H9 (cell line): ENCODE data around the gene NDUFB1. TPM values are rescaled to one million over a fixed set of nuclear protein-coding genes. Genes with fewer than 3 reads are reported as not detected.

Experiments
- DNase-seq: peaks from one replicate; pipeline ENCODE4 v3.0.0-alpha.2; 2017
- H2AFZ ChIP-seq: one replicate; pipeline ENCODE4 v1.6.1; 2013; ENCODE audit warnings: mild to moderate bottlenecking, low read length, control low read depth, moderate library complexity
- H2AK5ac ChIP-seq: 2 replicates; pipeline ENCODE4 v1.6.1; 2013; ENCODE audit warnings: low read length, control low read depth, mixed read lengths; ENCODE audit not compliant: insufficient read length
- H2BK120ac ChIP-seq: one replicate; pipeline ENCODE4 v1.6.1; 2013; ENCODE audit warnings: low read depth, mild to moderate bottlenecking, low read length, control low read depth, inconsistent platforms; ENCODE audit not compliant: poor library complexity, severe bottlenecking
- H2BK12ac ChIP-seq: 2 replicates; pipeline ENCODE4 v1.6.1; 2013; ENCODE audit warnings: low read length, control low read depth, mixed read lengths, low read depth; ENCODE audit not compliant: insufficient read length
- H2BK15ac ChIP-seq: 2 replicates; pipeline ENCODE4 v1.6.1; 2013; ENCODE audit warnings: low read depth, low read length, control low read depth
- H2BK20ac ChIP-seq: one replicate; pipeline ENCODE4 v1.6.1; 2013; ENCODE audit warnings: low read depth, mild to moderate bottlenecking, low read length, control low read depth, inconsistent platforms; ENCODE audit not compliant: poor library complexity, severe bottlenecking
- H2BK5ac ChIP-seq: 2 replicates; pipeline ENCODE4 v1.6.1; 2013; ENCODE audit warnings: low read length, control low read depth, mixed read lengths; ENCODE audit not compliant: insufficient read length
- H3K14ac ChIP-seq: 2 replicates; pipeline ENCODE4 v1.6.1; 2013; ENCODE audit warnings: low read length, control low read depth; ENCODE audit not compliant: insufficient read depth
- H3K18ac ChIP-seq: 2 replicates; pipeline ENCODE4 v1.6.1; 2013; ENCODE audit warnings: low read depth, mild to moderate bottlenecking, mixed read lengths, low read length, control low read depth; ENCODE audit not compliant: insufficient read length
- H3K23ac ChIP-seq: 2 replicates; pipeline ENCODE4 v1.6.1; 2013; ENCODE audit warnings: low read length, control low read depth, mixed read lengths, low read depth; ENCODE audit not compliant: insufficient read length
- H3K23me2 ChIP-seq: 2 replicates; pipeline ENCODE4 v1.6.1; 2013; ENCODE audit warnings: low read depth, mild to moderate bottlenecking, mixed read lengths, low read length, control low read depth; ENCODE audit not compliant: insufficient read length, poor library complexity, severe bottlenecking
- H3K27ac ChIP-seq: 2 replicates; pipeline ENCODE4 v1.5.1; 2013; ENCODE audit warnings: low read length, control low read depth, mixed read lengths, low read depth; ENCODE audit not compliant: insufficient read length
- H3K27me3 ChIP-seq: 2 replicates; pipeline ENCODE4 v1.6.1; 2013; ENCODE audit warnings: low read length, control low read depth, inconsistent platforms; ENCODE audit not compliant: insufficient read depth
- H3K4ac ChIP-seq: 2 replicates; pipeline ENCODE4 v1.6.1; 2013; ENCODE audit warnings: low read depth, mild to moderate bottlenecking, control low read depth, inconsistent platforms, low read length, moderate library complexity
- H3K4me1 ChIP-seq: 2 replicates; pipeline ENCODE4 v1.6.1; 2013; ENCODE audit warnings: low read length, control low read depth, inconsistent platforms; ENCODE audit not compliant: insufficient read depth
- H3K4me2 ChIP-seq: 2 replicates; pipeline ENCODE4 v1.6.1; 2013; ENCODE audit warnings: low read length, control low read depth, mixed read lengths; ENCODE audit not compliant: insufficient read length, insufficient read depth
- H3K56ac ChIP-seq: 2 replicates; pipeline ENCODE4 v1.6.1; 2013; ENCODE audit warnings: low read depth, mild to moderate bottlenecking, mixed read lengths, low read length, control low read depth; ENCODE audit not compliant: insufficient read length
- H3K79me1 ChIP-seq: 2 replicates; pipeline ENCODE4 v1.6.1; 2013; ENCODE audit warnings: low read depth, mild to moderate bottlenecking, moderate library complexity, low read length, control low read depth, inconsistent platforms; ENCODE audit not compliant: insufficient read depth, poor library complexity, severe bottlenecking
- H3K79me2 ChIP-seq: 2 replicates; pipeline ENCODE4 v1.6.1; 2013; ENCODE audit warnings: low read length, control low read depth, inconsistent platforms; ENCODE audit not compliant: insufficient read depth
- H3K9ac ChIP-seq: 2 replicates; pipeline ENCODE4 v1.6.1; 2013; ENCODE audit warnings: low read length, control low read depth, mixed read lengths; ENCODE audit not compliant: insufficient read length; ENCODE audit errors: extremely low read depth
- H3K9me3 ChIP-seq: one replicate; pipeline ENCODE4 v1.6.1; 2013; ENCODE audit warnings: low read depth, low read length, inconsistent platforms; ENCODE audit not compliant: control insufficient read depth
- H3T11ph ChIP-seq: one replicate; pipeline ENCODE4 v1.6.1; 2013; ENCODE audit warnings: mild to moderate bottlenecking, low read length, control low read depth, inconsistent platforms
- H4K20me1 ChIP-seq: one replicate; pipeline ENCODE4 v1.6.1; 2013; ENCODE audit not compliant: control insufficient read depth, insufficient read length, insufficient read depth
- H4K5ac ChIP-seq: 2 replicates; pipeline ENCODE4 v1.6.1; 2013; ENCODE audit warnings: low read depth, mild to moderate bottlenecking, mixed read lengths, low read length, control low read depth; ENCODE audit not compliant: insufficient read length
- H4K8ac ChIP-seq: replicated peaks from 2 replicates; pipeline ENCODE4 v1.6.1; 2013; ENCODE audit warnings: low read length, control low read depth, mixed read lengths, low read depth; ENCODE audit not compliant: insufficient read length
- H4K91ac ChIP-seq: 2 replicates; pipeline ENCODE4 v1.6.1; 2013; ENCODE audit warnings: low read depth, mild to moderate bottlenecking, moderate library complexity, mixed read lengths, low read length, control low read depth; ENCODE audit not compliant: insufficient read length
- H3K27ac Mint-ChIP-seq, 3 experiments: 2 replicates in 2 of 3; 3 replicates in 1 of 3; pipeline ENCODE4 v1.8.0; 2020 to 2021; ENCODE audit warnings: mixed read lengths in 3 of 3, mild to moderate bottlenecking in 1 of 3, moderate library complexity in 1 of 3
- H3K27me3 Mint-ChIP-seq: 2 replicates; pipeline ENCODE4 v1.8.0; 2021; ENCODE audit warnings: low read depth, mild to moderate bottlenecking, moderate library complexity, mixed read lengths
- H3K36me3 Mint-ChIP-seq, 3 experiments: 2 replicates in 2 of 3; 3 replicates in 1 of 3; pipeline ENCODE4 v1.8.0; 2020 to 2021; ENCODE audit warnings: low read depth in 3 of 3, mixed read lengths in 3 of 3; ENCODE audit not compliant: insufficient read depth in 1 of 3
- H3K4me1 Mint-ChIP-seq, 2 experiments: 2 replicates each; pipeline ENCODE4 v1.8.0; 2020; ENCODE audit warnings: mixed read lengths in 2 of 2
- H3K4me3 Mint-ChIP-seq, 2 experiments: 2 replicates in 1 of 2; 3 replicates in 1 of 2; pipeline ENCODE4 v1.8.0; 2020 to 2021; ENCODE audit warnings: mild to moderate bottlenecking in 2 of 2, mixed read lengths in 2 of 2, moderate library complexity in 1 of 2
- H3K9me3 Mint-ChIP-seq, 2 experiments: 2 replicates in 1 of 2; 3 replicates in 1 of 2; pipeline ENCODE4 v1.8.0; 2020; ENCODE audit warnings: mild to moderate bottlenecking in 2 of 2, mixed read lengths in 2 of 2, moderate library complexity in 1 of 2
- CTCF ChIP-seq: fragments of 200-600 bp; sonication (generic); conservative IDR thresholded peaks from 3 replicates; pipeline ENCODE4 v1.8.0; 2021; ENCODE audit warnings: antibody characterized with exemption, mild to moderate bottlenecking
- WGBS: extraction: QIAGEN DNeasy Blood & Tissue Kit; methylation state at CpG from one replicate; pipeline ENCODE4 v1.1.7; 2013; ENCODE audit warnings: missing lambda C conversion rate, low lambda C conversion rate, mixed read lengths; ENCODE audit not compliant: insufficient read length; ENCODE audit errors: extremely low coverage; 5-methylcytosine and 5-hydroxymethylcytosine counted together
- total RNA-seq: library from RNA; stranded (reverse); gene quantifications from 2 replicates; pipeline ENCODE4 v1.2.1, GENCODE V29; 2021

NDUFB1 gene
- total RNA-seq, 1 experiment from 2014 or later: 153 TPM

- H4K8ac ChIP-seq: no peak overlapping the region
- H2AK5ac ChIP-seq: no peak overlapping the region
- no peak overlapping the region for H3T11ph ChIP-seq
- no peaks in the 10 kb centered on the region for H3K4me1 ChIP-seq
- H3K23me2 ChIP-seq: no peaks in the 10 kb centered on the region
- H4K20me1 ChIP-seq: no peaks in the 10 kb centered on the region
- no peak overlapping the region for H3K4ac ChIP-seq
- H3K9ac ChIP-seq: no peak overlapping the region
- H3K79me1 ChIP-seq: no peaks in the 10 kb centered on the region
- no peaks in the 10 kb centered on the region for H3K27me3 Mint-ChIP-seq
- H2BK120ac ChIP-seq: no peak overlapping the region
- no peak overlapping the region for H3K18ac ChIP-seq
- no peaks in the 10 kb centered on the region for H3K27me3 ChIP-seq
- H3K56ac ChIP-seq: no peak overlapping the region
- H4K5ac ChIP-seq: no peak overlapping the region
- no peak overlapping the region for H2AFZ ChIP-seq
- no peak overlapping the region for H4K91ac ChIP-seq
- no peak for DNase-seq
- no peak overlapping the region for H3K27ac ChIP-seq
- H3K4me1 Mint-ChIP-seq: no peaks in the 10 kb centered on the region
- no peak overlapping the region for H3K23ac ChIP-seq
- no peaks in the 10 kb centered on the region for H3K9me3 ChIP-seq
- H3K36me3 Mint-ChIP-seq: peaks cover 20 to 47% (median 36%) of the 10 kb centered on the region in 3 experiments; a peak in 6 of 7 replicates
- no peak overlapping the region for H2BK12ac ChIP-seq
- H3K9me3 Mint-ChIP-seq: no peaks in the 10 kb centered on the region
- no CpG with 5 or more reads among the region's 1 CpG for WGBS
- H2BK20ac ChIP-seq: no peak overlapping the region
- H3K14ac ChIP-seq: no peak overlapping the region
- no peak overlapping the region for H2BK15ac ChIP-seq
- H3K79me2 ChIP-seq: peaks cover 3% of the 10 kb centered on the region; the same call in 1 of the 2 replicates
- TF ChIP-seq CTCF: peak; percentile 48
- H3K4me3 Mint-ChIP-seq: no peak overlapping the region
- H2BK5ac ChIP-seq: no peak overlapping the region
- H3K4me2 ChIP-seq: no peak overlapping the region
- no peak overlapping the region for H3K27ac Mint-ChIP-seq
Measured at GRCh38 chr14:92093320-92093719, 28.2 kb downstream of the NDUFB1 start.
